Measurements from ENCODE around the gene FRAT1.

- TF ChIP-seq RNF2 (IDR thresholded peaks at IDR 0.05; ENCODE audit: borderline replicate concordance, low read depth) (no peak), BHLHE40 (IDR thresholded peaks at IDR 0.05; ENCODE audit: low read depth, low read length) (no peak), CTCF (IDR thresholded peaks at IDR 0.05) (no peak), POLR2AphosphoS2 (conservative IDR thresholded peaks at IDR 0.05; ENCODE audit: low read length) (no peak), CEBPB (IDR thresholded peaks at IDR 0.05) (no peak), POLR2A (IDR thresholded peaks at IDR 0.05; ENCODE audit: low read length) (no peak), EP300 (IDR thresholded peaks at IDR 0.05) (no peak)
Measured at GRCh38 chr10:97307866-97308780, 10.9 kb upstream of the FRAT1 start.

All from A549 (cell line).